ENCODE data around the gene RER1.

The RER1 gene

GRCh38 chr1:2353551-2354438, 37.8 kb upstream of the RER1 start:
- DNase-seq (ENCODE audit: low read depth), result no peak

DNA sequence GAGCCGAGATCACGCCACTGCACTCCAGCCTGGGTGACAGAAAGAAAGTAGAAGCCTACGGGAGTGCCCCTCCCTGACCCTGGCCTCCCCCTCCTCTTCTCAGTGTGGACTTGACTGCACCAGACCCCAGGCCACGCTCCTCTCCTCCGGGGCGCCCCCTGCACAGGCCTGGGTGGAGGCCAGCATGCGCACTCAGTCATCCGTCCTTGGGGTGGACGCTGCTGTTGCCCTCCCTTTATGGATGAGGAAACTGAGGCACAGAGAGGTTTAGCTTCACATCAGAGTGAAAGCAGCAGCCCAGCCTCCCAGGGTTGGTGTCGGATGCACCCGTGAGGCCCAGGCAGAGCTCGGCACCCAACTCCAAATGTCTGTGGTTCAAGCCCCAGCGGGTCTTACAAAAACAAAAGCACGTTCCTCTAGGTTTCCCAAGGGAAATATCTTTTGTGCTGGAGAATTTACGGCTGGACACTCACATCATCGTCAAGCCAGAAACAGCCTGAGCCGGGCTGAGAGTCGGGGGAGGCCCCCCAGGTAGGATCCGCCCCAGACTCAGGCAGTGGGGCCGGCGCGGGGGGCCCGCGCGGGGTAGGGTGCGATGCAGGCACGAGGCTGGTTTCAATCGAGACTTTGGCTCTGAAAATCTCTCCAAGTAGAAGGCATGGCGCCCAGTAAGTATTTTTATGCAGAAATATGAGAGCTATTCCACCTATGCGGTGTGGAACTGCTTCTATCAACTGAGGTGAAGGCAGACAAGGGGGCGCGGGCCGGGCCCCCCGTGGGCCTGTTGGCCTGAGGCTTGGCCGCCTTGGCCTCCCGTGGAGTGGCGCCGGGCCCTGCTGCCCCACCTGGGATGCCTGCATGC, 36.9 kb upstream of the RER1 start:
- no peak for DNase-seq (ENCODE audit: low read depth)

DNA sequence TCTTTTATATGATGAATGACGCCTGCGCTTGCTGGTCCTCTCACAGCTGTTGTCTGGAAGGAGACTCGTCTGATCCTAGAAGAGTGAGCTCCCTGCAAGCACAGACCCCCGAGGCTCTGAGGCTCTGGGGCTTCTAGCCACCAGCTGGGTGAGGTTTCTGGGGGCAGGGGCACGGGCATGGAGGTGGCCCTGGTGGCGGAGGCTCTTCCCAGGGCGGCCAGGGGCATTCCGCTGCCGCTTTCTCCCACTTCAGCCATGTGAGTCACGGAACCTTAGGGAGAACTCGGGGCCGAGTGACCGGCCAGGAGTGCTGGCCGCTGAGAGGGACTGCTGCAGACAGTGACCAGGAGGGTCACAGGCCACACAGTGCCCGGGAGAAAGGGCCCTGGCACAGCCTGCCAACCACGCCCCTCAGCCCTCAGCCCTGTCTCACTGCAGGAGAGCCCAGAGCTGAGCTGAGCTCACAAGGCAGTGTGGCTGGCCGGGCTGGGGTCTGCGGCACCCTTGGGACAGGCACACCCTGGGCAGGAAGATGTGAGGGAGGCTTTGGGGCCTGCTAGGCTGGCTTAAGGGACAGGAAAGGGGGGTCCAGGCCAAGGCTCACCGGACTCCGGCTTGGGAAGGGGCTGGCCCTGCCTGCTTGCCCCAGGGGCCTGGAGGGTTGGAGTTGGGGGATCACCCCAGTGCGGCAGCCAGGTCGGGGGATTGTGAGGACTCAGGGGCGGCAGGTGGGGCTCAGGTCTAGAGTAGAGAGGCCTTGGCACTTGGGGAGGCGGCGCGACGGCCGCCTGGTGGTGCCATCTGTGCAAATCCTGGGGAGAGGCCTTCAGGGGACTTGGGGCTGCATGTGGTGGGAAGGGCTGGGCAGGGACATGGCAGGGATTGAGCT, 36.0 kb upstream of the RER1 start:
- no peak for DNase-seq (ENCODE audit: low read depth)

DNA sequence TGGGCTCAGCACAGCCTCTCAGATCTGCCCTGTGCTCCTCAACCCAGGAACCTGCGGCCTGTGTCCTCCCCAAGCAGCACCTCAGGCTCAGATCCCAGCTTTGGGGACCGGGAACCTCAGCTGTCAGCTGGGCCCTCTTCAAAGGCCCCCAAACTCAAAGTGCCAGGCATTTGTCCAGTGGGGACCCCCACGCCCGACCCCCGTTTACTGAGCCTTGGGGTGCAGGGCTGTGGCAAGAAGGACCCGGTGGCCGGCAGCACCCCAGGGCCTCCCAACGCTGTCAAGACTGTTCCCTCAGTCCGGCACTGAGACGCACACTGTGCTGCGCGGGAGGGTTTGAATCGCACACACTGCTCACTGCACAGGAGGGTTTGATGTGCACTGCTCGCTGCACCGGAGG, 35.2 kb upstream of the RER1 start:
- DNase-seq (ENCODE audit: low read depth), result no peak

GRCh38 chr1:2356911-2357845, 34.5 kb upstream of the RER1 start:
- no peak for DNase-seq (ENCODE audit: low read depth)

DNA sequence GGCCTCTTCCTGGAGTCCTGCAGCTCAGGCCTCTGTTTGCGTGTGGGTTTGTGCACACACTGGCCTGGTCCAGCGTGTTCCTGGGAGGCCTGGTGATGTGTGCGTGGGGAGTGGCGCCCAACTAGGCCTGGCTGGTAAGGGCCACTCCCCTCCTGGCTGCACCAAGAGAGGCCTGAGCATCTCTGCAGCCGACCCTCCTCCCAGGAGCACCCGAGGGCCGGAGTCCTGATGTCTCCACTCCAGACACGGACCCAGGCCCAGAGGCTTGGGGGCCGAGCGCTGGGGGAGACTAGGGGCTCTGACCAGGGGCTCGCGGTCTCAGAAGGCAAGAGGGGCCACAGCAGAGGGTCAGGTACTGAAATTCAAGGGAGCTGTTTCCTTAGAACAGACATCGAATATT, 33.6 kb upstream of the RER1 start:
- no peak for DNase-seq (ENCODE audit: low read depth)

- no peak for DNase-seq (ENCODE audit: low read depth)
These were observed 32.7 kb upstream of the RER1 start for GRCh38 chr1:2358651-2359640.

DNA sequence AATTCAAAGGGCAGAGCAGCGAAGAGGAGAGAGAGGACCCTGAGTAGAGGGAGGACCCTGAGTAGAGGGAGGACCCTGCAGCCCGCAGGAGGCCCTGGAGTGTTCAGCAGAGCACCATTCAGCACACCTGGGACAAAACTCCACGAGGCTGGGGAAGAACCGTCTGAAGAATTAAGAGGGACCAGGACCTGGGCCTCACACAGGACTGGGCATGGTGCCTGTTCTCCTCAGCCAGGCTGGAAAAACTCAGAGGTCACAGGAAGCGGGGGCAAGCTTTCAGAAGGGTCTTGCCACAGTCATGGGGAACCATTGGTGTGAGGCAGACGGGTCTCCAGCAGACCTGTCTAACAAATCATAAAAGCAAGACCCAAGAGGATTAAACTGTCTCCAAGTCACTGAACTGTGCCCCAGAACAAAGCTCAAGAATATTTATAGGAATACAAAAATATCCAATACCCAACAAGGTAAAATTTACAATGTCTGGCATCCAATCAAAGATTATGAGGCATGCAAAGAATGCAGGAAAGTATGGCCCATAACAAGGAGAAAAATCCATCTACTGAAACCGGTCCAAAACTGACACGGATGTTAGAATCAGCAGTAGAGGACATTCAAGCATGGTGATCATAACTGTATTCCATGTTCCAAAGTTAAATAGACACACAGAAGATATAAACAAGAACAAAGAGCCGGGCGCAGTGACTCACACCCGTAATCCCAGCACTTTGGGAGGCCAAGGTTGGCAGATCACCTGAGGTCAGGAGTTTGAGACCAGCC, 30.9 kb upstream of the RER1 start:
- no peak for DNase-seq (ENCODE audit: low read depth)

DNA sequence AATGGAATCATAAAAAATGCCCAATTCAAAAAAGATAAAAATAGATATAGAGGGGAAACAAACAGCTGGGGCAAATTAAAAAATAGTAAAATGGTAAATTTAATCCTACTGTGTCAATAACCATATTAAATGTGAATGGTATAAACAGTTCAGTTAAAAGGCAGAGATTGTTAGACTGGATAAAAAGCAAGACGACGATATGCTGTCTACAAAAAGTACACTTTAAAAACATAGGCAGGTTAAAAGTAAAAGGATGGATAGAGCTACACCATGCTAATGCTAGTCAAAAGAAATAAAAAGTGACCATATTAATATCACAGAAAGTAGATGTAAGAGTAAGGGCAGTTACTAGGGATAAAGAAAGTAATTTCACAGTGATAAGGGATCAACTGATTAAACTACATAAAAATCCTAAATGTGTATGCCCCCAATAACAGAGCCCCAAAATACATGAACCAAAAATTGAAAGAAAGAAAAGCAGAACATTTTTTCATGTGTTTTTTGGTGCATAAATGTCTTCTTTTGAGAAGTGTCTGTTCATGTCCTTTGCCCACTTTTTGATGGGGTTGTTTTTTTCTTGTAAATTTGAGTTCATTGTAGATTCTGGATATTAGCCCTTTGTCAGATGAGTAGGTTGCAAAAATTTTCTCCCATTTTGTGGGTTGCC, 27.7 kb upstream of the RER1 start:
- no peak for DNase-seq (ENCODE audit: low read depth)

GRCh38 chr1:2368053-2368744, 23.4 kb upstream of the RER1 start:
- DNase-seq (ENCODE audit: low read depth), result no peak

- DNase-seq (ENCODE audit: low read depth), result no peak
These were observed 18.8 kb upstream of the RER1 start for GRCh38 chr1:2372551-2373490.

DNA sequence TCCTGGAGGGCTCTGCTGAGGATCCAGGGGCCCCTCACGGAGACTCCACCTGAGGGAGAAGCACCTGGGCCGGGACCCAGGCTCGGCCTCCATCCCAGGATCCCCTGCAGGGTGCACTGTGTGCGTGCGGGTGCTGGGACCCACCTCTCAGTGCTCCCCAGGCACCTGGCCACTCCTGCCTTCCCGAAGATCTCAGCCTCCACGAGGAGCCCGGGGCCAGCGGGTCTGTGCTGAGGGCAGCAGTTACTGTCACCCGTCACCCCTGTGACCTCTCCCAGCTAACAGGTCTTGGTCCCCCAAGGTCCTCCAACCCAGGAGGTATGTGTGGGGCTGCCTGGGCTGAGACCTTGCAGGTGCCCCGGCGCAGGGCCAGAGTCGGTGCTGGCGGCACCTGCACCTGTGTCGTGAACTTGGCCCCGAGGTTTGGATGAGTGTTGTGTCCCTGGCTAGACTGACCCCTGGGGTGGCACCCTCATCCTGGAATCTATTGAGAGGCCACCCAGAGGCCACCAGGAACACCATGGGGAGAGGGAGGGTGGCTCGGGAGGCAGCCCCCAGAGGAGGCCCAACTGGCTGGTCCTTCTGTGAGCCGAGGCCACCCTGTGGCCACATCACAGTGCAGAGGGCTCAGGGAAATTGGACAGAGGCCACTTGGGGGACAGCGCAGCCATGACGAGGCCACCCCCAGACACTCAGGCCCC, 17.9 kb upstream of the RER1 start:
- no peak for DNase-seq (ENCODE audit: low read depth)

- DNase-seq (ENCODE audit: low read depth), result no peak
These were observed 17.1 kb upstream of the RER1 start for GRCh38 chr1:2374252-2375155.

- DNase-seq (ENCODE audit: low read depth), result no peak
These were observed 16.3 kb upstream of the RER1 start for GRCh38 chr1:2375246-2375922.
